ENCODE data around the gene REN. TPM values are rescaled to one million over a fixed set of nuclear protein-coding genes. Genes with fewer than 3 reads are reported as not detected.

REN gene
- polyA plus RNA-seq, 1 experiment = 0.99 TPM

DNA sequence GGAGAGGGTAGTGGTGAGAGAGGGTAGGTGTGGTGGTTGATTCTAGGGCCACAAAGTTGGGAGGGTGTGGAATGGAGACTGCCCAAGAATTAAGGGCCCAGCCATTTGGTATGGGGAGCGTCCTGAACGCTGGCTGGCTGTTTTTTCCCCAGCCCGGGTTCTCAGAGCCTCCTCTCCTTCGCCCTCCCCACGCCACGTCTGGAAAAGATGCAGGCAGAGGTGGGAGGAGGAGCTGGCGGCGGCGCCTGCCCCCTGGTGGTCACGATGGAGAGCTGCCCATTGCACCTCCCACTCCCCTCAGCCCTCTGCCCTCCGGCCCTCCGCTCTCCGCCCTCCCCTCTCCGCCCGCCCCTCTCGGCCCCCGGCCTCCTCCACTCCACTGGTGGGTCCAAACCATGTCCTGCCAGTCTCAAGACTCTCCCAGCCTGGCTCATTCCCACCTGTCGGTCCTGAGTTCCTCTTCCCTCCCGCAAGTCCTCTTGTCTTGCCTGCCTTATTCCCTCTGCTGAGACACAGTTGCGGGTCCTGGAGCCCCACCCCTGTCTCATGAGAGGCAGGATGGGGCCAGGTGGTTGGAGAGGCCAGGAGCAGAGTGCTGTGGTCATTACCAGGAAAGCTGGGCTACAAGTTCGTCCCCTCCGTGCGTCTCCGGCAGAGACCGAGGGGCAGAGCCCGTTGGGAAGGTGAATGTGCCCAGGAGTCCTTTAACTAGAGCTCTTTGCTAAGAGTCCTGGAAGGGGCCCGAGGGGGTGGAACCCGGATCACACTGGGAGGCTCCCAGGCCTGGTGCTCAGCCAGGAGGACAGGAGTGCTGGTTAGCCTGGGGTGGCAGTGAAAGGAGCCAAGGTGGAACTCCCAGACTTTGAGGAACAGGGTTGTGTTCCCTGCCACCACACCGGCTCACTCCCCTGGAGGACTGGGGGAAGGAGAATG lies 36.9 kb downstream of the REN start:
- Histone ChIP-seq H3K27me3 (ENCODE audit: control insufficient read depth, insufficient read depth, low read length) (no peaks in the 10 kb centered on the region), H3K4me3 (ENCODE audit: low read depth, low read length) (no peak overlapping the region), H3K36me3 (ENCODE audit: control insufficient read depth, insufficient read depth, low read length) (peaks cover 7% of the 10 kb centered on the region)
- DNase-seq (ENCODE audit: low read depth) = no peak
- TF ChIP-seq, protein P1, sequence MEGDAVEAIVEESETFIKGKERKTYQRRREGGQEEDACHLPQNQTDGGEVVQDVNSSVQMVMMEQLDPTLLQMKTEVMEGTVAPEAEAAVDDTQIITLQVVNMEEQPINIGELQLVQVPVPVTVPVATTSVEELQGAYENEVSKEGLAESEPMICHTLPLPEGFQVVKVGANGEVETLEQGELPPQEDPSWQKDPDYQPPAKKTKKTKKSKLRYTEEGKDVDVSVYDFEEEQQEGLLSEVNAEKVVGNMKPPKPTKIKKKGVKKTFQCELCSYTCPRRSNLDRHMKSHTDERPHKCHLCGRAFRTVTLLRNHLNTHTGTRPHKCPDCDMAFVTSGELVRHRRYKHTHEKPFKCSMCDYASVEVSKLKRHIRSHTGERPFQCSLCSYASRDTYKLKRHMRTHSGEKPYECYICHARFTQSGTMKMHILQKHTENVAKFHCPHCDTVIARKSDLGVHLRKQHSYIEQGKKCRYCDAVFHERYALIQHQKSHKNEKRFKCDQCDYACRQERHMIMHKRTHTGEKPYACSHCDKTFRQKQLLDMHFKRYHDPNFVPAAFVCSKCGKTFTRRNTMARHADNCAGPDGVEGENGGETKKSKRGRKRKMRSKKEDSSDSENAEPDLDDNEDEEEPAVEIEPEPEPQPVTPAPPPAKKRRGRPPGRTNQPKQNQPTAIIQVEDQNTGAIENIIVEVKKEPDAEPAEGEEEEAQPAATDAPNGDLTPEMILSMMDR (IDR thresholded peaks at IDR 0.05; ENCODE audit: insufficient read depth, low read depth, low read length) = peak; percentile 91
- ChIA-PET POLR2A (interaction anchor here (0.5 kb wide), 1 partner anchor 56 kb away, joined by 3 read pairs; the partner anchor contains the start of gene SOX13), CTCF (interaction anchor here (0.5 to 14.9 kb wide), 44 partner anchors 9 to 688 kb away, joined by 3 to 456 read pairs (median 4); partner anchors contain the start of genes ETNK2, PIK3C2B, PLEKHA6 and SNRPE)

GRCh38 chr1:204128464-204128963 lies 37.6 kb downstream of the REN start:
- TF ChIP-seq, protein P1 (IDR thresholded peaks at IDR 0.05; ENCODE audit: insufficient read depth, low read depth, low read length) = no peak
- Histone ChIP-seq H3K27me3 (ENCODE audit: control insufficient read depth, insufficient read depth, low read length) (no peaks in the 10 kb centered on the region), H3K36me3 (ENCODE audit: control insufficient read depth, insufficient read depth, low read length) (peaks cover 4% of the 10 kb centered on the region), H3K4me3 (ENCODE audit: low read depth, low read length) (no peak overlapping the region)
- no peak for DNase-seq (ENCODE audit: low read depth)
- POLR2A ChIA-PET = no interaction called here
- CTCF ChIA-PET = interaction anchor here (0.6 to 14.9 kb wide), 37 partner anchors 8 to 1480 kb away, joined by 3 to 456 read pairs (median 5); partner anchors contain the start of genes ETNK2, PLEKHA6 and SNRPE

- Histone ChIP-seq H3K4me3 (ENCODE audit: low read depth, low read length) (no peak overlapping the region), H3K36me3 (ENCODE audit: control insufficient read depth, insufficient read depth, low read length) (peaks cover 8% of the 10 kb centered on the region), H3K27me3 (ENCODE audit: control insufficient read depth, insufficient read depth, low read length) (no peaks in the 10 kb centered on the region)
- peak; percentile 37 for DNase-seq (ENCODE audit: low read depth)
- ChIA-PET CTCF (interaction anchor here (0.5 to 14.9 kb wide), 23 partner anchors 11 to 687 kb away, joined by 3 to 456 read pairs (median 6); partner anchors contain the start of genes ETNK2, PLEKHA6 and SNRPE), POLR2A (interaction anchor here (0.5 to 0.7 kb wide), 3 partner anchors 15 to 266 kb away, joined by 3 to 4 read pairs (median 3); no protein-coding TSS in a partner anchor)
- TF ChIP-seq, protein P1 (IDR thresholded peaks at IDR 0.05; ENCODE audit: insufficient read depth, low read depth, low read length) = peak; percentile 100
Observed at GRCh38 chr1:204127597-204128242, 38.4 kb downstream of the REN start.

DNA sequence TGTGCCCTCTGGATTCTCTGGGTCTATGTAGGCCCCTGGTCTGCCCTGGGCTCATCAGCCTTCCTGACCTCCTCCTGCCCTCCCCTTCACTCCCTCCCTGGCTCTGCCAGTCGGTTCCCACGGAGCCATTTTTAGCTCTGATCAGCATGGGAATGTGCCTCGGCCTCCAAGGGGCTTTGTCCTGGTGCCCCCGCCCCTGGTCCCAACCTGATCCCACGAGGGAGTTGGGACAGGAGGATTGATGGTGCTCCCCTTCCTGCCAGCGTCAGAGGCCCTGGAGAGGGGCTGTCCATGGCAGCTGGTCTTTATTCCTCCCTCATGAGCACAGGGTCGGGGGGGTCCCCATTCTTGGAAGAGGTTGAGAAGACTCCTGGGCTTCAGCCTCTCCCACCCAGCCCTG lies 39.2 kb downstream of the REN start:
- TF ChIP-seq, protein P1 (IDR thresholded peaks at IDR 0.05; ENCODE audit: insufficient read depth, low read depth, low read length) = no peak
- ChIA-PET CTCF (interaction anchor here (0.6 to 14.9 kb wide), 8 partner anchors 12 to 309 kb away, joined by 3 to 456 read pairs (median 5); partner anchors contain the start of gene SNRPE), POLR2A (no interaction called here)
- H3K4me3 ChIP-seq (ENCODE audit: low read depth, low read length) = no peak overlapping the region
- no peaks in the 10 kb centered on the region for H3K27me3 ChIP-seq (ENCODE audit: control insufficient read depth, insufficient read depth, low read length)
- DNase-seq (ENCODE audit: low read depth) = no peak
- H3K36me3 ChIP-seq (ENCODE audit: control insufficient read depth, insufficient read depth, low read length) = peaks cover 8% of the 10 kb centered on the region

All from BJ (cell line).